ENCODE results near the gene PRKG1.

DNA sequence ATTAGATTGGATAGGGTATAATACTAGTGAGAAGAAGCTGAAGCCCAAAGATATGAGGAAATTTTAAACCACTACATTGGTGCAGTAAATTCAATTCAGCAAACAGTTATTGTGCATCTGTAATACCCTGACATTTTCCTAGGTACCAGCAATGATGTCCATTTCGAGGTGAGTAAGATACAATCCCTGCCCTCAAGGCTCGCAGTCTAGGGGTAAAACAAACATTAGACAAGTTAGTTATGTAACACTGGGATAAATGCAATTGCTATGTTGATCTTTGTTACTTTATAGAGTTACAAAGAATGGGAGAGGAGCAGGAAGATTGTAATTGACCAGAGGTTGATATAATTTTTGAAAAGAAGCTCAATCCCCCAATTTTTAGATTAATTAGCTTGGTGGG is 168.1 kb downstream of the PRKG1 start:
- no peak for TF ChIP-seq TAF1 (IDR thresholded peaks at IDR 0.05; ENCODE audit: low read depth, low read length)
- no peak for TF ChIP-seq POLR2A (IDR thresholded peaks at IDR 0.05; ENCODE audit: low read depth, low read length)
- no peak for TF ChIP-seq POLR2AphosphoS5 (IDR thresholded peaks at IDR 0.05; ENCODE audit: low read depth, low read length)
- TF ChIP-seq SPI1 (IDR thresholded peaks at IDR 0.05; ENCODE audit: low read depth, low read length) = no peak
- TF ChIP-seq PAX5 (IDR thresholded peaks at IDR 0.05; ENCODE audit: insufficient read depth, low read length, severe bottlenecking) = no peak

Measured in GM12891 (cell line).